Middle frontal gyrus (tissue), 1 donor: Measurements from ENCODE around the gene PLCG2.
A peak's percentile ranks its signal among the peaks of the same experiment; 100 is the strongest.
"Not testable (repeated sequence)": the region's sequence is repeated elsewhere in the genome, so short reads cannot be mapped to it uniquely, and the experiment has no call there.

Source experiments
- DNase-seq: peaks from one replicate; pipeline ENCODE4 v3.0.0-alpha.2; 2015; ENCODE audit warnings: low spot score; ENCODE audit errors: extremely low spot score

PLCG2 gene

GRCh38 chr16:81778861-81779535, at the start of gene PLCG2:
Gene PLCG2, plus strand, starts transcription at chr16:81779291. Its CDS starts 6,699 bp downstream, at chr16:81785990.
- DNase-seq = no peak

- no peak for DNase-seq
Measured at GRCh38 chr16:81729451-81729850, 49.6 kb upstream of the PLCG2 start.

GRCh38 chr16:81730090-81731051, 48.7 kb upstream of the PLCG2 start:
- peak; percentile 69 for DNase-seq

GRCh38 chr16:81731649-81732048, 47.4 kb upstream of the PLCG2 start:
- no peak for DNase-seq

GRCh38 chr16:81732699-81733098, 46.4 kb upstream of the PLCG2 start:
- DNase-seq = no peak

GRCh38 chr16:81733295-81733694, 45.8 kb upstream of the PLCG2 start:
- no peak for DNase-seq

GRCh38 chr16:81734632-81735434, 44.3 kb upstream of the PLCG2 start:
- DNase-seq = no peak

- DNase-seq = peak; percentile 57
Measured at GRCh38 chr16:81737885-81738536, 41.1 kb upstream of the PLCG2 start.

- no peak for DNase-seq
Measured at GRCh38 chr16:81738783-81739496, 40.2 kb upstream of the PLCG2 start.

- no peak for DNase-seq
Measured at GRCh38 chr16:81739503-81739902, 39.6 kb upstream of the PLCG2 start.

- DNase-seq = no peak
Measured at GRCh38 chr16:81740169-81740568, 38.9 kb upstream of the PLCG2 start.

GRCh38 chr16:81741430-81741770, 37.7 kb upstream of the PLCG2 start:
- not testable (repeated sequence) for DNase-seq

- no peak for DNase-seq
Measured at GRCh38 chr16:81744385-81744784, 34.7 kb upstream of the PLCG2 start.

GRCh38 chr16:81744911-81745310, 34.2 kb upstream of the PLCG2 start:
- DNase-seq = no peak

- no peak for DNase-seq
Measured at GRCh38 chr16:81745704-81746558, 33.2 kb upstream of the PLCG2 start.

- DNase-seq = no peak
Measured at GRCh38 chr16:81746566-81746965, 32.5 kb upstream of the PLCG2 start.

- no peak for DNase-seq
Measured at GRCh38 chr16:81748476-81749198, 30.5 kb upstream of the PLCG2 start.

GRCh38 chr16:81752225-81752875, 26.7 kb upstream of the PLCG2 start:
- DNase-seq = no peak

GRCh38 chr16:81752876-81753227, 26.2 kb upstream of the PLCG2 start:
- no peak for DNase-seq
